T-helper 17 cell (primary cell): ENCODE data around the gene MATK. TPM values are rescaled to one million over a fixed set of nuclear protein-coding genes. Genes with fewer than 3 reads are reported as not detected.

Experiments
- ATAC-seq: fragments of 150-1000 bp; cut with Tn5 transposase; 2 replicates; pipeline ENCODE4 v1.10.0; 2021; ENCODE audit warnings: mild to moderate bottlenecking, moderate library complexity
- DNase-seq, 3 donors: peaks; one replicate each; pipeline versions ENCODE4 v3.0.0 to v3.0.0-alpha.2; 2020 to 2021
- H3K9me3 ChIP-seq: one replicate; pipeline ENCODE4 v1.7.0; 2013; ENCODE audit warnings: low read length, mild to moderate bottlenecking; ENCODE audit not compliant: control insufficient read depth, poor library complexity, severe bottlenecking
- H3K27ac Mint-ChIP-seq: one replicate; pipeline ENCODE4 v1.8.0; 2022; ENCODE audit warnings: mild to moderate bottlenecking, moderate library complexity, mixed read lengths
- H3K27me3 Mint-ChIP-seq: one replicate; pipeline ENCODE4 v1.8.0; 2022; ENCODE audit warnings: mixed read lengths
- H3K36me3 Mint-ChIP-seq: one replicate; pipeline ENCODE4 v1.8.0; 2022; ENCODE audit warnings: low read depth, mixed read lengths
- H3K4me1 Mint-ChIP-seq: one replicate; pipeline ENCODE4 v1.8.0; 2022; ENCODE audit warnings: mild to moderate bottlenecking, mixed read lengths
- H3K4me3 Mint-ChIP-seq: one replicate; pipeline ENCODE4 v1.8.0; 2022; ENCODE audit warnings: mild to moderate bottlenecking, moderate library complexity, mixed read lengths
- total RNA-seq, 4 donors: library from RNA in 2 of 4; stranded (reverse) in 2 of 4; gene quantifications; one replicate each; pipeline ENCODE4 v1.2.3 and lab custom pipeline; 2022 to 2026

MATK gene
- total RNA-seq, 2 donors from 2014 or later = 10.0 to 13.3 TPM

DNA sequence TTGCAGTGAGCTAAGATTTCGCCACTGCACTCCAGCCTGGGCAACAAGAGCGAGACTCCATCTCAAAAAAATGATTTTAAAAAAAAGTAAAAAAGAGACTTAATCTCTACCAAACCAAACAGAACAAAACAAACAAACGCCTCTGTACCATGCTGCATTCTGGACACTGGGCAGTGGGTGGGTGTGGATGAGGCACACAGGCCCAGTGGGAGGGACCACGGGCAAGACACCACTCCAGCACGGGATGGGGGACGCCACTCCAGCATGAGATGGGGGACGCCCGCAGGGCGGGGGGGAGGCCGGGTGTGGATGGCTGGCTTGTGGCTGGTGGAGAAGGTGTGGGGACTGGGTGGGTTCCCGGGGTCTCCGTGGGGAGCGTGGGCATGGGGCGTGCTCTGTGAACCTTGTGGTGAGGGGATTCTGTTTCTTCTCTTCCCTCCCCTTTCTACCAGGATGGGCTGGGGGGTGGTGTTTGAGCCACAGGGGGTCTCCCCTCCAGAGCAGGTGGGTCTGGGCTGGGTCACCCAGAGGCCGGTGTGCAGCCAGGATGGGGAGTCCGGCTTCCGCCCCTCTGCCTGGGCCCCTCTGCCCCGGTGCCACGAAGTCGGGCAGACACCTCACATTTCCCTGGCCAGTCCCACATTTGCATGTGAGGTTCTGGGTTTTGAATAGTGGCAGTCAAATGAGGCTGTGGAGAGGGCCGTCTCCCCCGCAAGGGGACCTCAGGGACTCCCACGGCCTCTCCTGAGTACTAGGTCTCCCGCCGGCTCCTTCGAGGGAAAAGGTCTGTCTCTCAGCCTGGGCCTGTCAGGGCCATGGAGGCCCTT, 23.9 kb upstream of the MATK start:
- ATAC-seq = no peak
- H3K4me1 Mint-ChIP-seq = peaks cover 22% of the 10 kb centered on the region
- no peak overlapping the region for H3K27ac Mint-ChIP-seq
- no peaks in the 10 kb centered on the region for H3K36me3 Mint-ChIP-seq
- H3K9me3 ChIP-seq = no peaks in the 10 kb centered on the region
- H3K27me3 Mint-ChIP-seq = no peaks in the 10 kb centered on the region
- no peak overlapping the region for H3K4me3 Mint-ChIP-seq
- DNase-seq = no peak

DNA sequence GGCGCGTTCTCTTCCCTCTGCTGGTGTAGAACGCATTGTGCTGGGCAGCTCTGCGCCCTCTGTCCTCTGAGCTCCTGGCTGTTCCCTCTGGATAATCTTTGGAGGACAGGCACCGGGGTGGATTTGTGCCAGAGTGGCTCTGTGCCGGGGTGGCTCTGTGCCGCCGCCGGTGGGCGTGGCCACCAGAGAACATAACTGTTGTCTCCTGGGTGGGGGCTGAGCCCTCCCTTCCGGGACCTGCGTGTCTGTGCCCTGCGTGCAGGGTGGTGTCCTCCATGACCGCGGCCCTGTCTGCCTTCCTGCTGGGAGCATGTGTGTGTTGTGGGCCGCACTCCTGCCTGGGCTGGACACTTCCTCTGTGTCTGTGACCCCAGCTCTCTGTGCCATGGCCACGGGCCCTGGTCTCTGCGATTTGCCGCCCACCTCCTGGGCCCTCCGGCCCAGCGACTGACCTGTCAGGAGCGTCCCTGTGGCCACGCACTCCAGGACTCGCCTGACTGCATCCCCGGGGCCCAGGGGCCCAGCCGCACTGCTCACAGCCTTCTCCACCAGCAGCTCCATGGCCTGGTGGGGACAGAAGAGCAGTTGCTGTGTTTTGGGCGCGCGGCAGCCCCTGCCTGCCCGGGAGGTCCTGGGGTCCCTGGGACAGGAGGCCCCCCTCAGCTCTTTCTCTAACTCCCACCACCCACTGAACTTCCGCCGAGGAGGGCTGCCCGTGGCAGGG, 22.4 kb upstream of the MATK start:
- no peaks in the 10 kb centered on the region for H3K9me3 ChIP-seq
- Mint-ChIP-seq H3K27ac (no peak overlapping the region), H3K4me3 (no peak overlapping the region), H3K4me1 (peaks cover 15% of the 10 kb centered on the region), H3K27me3 (no peaks in the 10 kb centered on the region), H3K36me3 (no peaks in the 10 kb centered on the region)
- ATAC-seq = no peak
- no peak for DNase-seq

DNA sequence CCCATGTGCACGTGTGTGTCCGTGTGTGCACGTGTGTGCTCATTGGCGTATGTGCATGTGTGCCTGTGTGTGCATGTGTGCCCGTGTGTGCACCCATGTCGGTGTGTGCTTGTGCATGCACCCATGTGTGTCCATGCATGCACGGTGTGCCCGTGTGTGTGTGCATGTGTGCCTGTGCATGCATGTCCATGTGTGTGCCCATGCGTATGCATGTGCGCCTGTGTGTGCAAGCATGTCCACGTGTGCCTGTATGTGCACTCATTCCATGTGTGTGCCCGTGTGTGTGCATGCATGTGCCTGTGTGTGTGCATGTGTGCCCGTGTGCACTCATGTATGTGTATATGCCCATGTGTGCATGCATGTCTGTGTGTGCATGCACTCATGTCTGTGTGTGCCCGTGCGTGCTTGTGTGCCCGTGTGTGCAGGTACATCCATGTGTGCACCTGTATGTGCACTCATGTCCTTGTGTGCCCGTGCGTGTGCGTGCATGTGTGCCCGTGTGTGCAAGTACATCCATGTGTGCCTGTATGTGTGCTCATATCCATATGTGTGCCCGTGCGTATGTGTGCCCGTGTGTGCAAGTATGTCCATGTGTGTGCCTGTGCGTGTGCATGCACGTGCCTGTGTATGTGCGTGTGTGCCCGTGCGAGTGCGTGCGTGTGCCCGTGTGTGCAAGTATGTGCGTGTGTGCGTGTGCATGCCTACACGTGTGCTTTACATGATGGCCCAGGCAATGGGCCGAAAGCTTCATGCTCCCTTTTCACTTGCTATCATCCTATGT, 21.6 kb upstream of the MATK start:
- Mint-ChIP-seq H3K4me3 (no peak overlapping the region), H3K36me3 (no peaks in the 10 kb centered on the region), H3K27me3 (no peaks in the 10 kb centered on the region), H3K27ac (no peak overlapping the region), H3K4me1 (peaks cover 10% of the 10 kb centered on the region)
- ATAC-seq (no peak), DNase-seq (no peak)
- no peaks in the 10 kb centered on the region for H3K9me3 ChIP-seq

DNA sequence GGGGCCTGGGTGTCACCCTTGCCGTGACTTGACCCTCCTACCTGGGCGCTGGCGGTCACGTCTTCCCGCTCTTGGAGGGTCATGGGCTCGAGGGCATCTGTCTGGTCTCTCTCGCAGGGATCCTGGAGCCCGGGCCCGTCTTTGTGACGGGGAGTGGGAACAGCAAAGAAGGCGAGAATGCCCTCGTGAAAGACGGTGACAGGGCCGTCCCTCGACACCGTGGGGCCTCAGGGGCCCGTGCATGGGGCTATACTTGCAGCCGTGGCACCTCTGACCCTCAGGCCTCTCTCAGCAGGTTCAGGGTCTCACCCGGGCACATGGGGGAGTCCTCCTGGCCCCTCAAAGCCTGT, 20.9 kb upstream of the MATK start:
- Mint-ChIP-seq H3K27me3 (no peaks in the 10 kb centered on the region), H3K36me3 (no peaks in the 10 kb centered on the region), H3K4me1 (peaks cover 4% of the 10 kb centered on the region), H3K27ac (no peak overlapping the region), H3K4me3 (no peak overlapping the region)
- no peak for ATAC-seq
- no peak for DNase-seq
- H3K9me3 ChIP-seq = no peaks in the 10 kb centered on the region

DNA sequence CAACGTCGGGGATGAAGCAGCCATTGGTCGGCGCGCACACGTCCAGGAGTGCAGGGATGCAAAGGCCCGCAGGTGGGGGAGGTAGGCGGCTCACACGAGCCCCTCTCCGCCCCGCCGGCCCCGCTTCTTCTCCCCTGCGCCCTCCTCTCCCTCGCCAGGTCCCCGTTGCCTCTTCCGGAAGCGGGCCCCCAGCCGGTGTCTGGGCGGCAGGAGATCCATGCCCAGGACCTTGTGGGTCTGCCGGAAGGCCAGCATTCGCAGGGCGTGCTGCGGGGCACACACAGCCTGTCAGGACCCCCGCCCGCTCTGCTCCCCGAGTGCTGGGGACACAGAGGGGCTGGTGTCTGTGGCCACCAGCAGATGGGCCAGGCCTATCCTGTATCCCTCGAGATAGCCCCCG, 19.7 kb upstream of the MATK start:
- Mint-ChIP-seq H3K27me3 (no peaks in the 10 kb centered on the region), H3K4me1 (peaks cover 9% of the 10 kb centered on the region), H3K27ac (no peak overlapping the region), H3K4me3 (no peak overlapping the region), H3K36me3 (no peaks in the 10 kb centered on the region)
- ATAC-seq = no peak
- no peak for DNase-seq
- no peaks in the 10 kb centered on the region for H3K9me3 ChIP-seq

DNA sequence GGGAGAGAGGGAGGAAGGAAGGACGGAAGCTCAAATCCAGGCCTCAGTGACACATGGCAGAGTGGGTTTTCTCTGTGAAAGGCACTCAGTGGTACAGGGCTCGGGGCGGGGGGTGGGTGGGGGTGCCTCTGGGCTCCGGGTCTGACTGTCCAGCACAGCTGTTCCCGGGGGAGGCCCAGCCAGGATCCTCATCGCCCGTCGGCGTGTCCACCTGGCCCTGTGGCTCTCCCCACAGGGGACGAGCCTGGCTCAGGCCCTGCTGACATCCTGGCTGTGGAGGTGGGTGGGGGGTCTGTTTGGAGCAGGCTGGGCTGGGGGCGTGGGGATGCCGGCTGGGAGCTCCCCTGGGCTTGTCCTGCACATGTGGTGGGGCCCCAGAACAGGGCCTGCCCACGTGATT, 18.2 kb upstream of the MATK start:
- peaks cover 11% of the 10 kb centered on the region for H3K4me1 Mint-ChIP-seq
- H3K27me3 Mint-ChIP-seq = no peaks in the 10 kb centered on the region
- H3K9me3 ChIP-seq = no peaks in the 10 kb centered on the region
- no peaks in the 10 kb centered on the region for H3K36me3 Mint-ChIP-seq
- no peak for DNase-seq
- H3K4me3 Mint-ChIP-seq = no peak overlapping the region
- ATAC-seq = no peak
- no peak overlapping the region for H3K27ac Mint-ChIP-seq

DNA sequence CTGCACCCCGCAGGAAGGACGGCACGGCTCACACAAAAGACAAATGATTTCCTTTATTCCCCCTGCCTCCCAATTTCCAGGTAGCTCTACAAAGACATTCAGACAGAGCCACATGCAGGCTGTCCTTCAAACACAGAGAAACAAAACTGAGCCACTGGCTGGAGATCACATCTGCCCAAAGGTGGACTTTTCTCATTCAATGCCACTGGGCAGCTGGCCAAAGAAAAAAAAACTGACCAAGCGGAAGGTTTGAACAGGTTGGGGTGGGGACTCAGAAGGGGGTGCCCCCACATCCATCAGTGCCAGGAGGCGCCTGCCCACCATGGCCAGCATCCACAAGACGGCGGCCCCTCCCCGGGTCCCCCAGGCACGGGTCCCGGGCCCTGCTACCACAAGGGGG, 17.8 kb upstream of the MATK start:
- Mint-ChIP-seq H3K27ac (peak overlapping the region; percentile 39), H3K27me3 (no peaks in the 10 kb centered on the region), H3K4me3 (no peak overlapping the region), H3K4me1 (peaks cover 14% of the 10 kb centered on the region), H3K36me3 (no peaks in the 10 kb centered on the region)
- DNase-seq (no peak), ATAC-seq (no peak)
- H3K9me3 ChIP-seq = no peaks in the 10 kb centered on the region

DNA sequence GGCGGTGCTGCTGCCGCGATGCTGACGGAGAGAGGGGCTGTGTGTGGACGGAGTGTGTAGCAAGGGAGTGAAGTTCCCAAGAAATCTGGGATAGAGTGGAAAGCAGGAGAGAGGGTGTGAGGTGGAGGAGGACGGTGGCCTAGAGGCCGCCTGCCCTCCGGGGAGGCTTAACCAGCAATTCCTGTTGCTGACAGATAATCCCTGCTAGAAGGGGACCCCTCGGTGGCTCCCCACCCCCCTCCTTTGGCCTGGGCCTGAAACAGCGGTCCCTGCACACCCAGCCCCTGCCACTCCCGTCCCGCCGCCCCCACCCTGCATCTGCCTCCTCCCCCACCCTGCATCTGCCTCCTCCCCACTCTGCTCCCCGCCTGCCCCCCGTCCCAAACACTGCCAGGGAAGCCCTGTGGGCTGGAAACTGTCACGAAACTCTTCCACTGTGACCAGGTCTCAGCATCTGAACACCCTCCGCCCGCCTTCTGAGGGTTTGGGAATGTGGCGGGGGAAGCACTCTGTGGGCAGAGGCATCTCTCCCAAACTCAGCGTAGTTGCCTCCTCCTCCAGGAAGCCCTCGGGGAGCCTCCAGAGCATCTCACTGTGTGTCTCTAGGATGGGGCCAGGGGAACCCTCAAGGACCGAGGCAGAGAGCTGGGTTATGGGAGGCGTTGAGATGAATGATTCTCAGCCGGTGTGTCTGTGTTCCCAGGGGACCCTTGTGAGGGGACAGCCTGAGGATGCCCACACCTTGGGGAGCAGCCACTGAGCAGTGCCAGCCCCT, 17.1 kb upstream of the MATK start:
- peak overlapping the region; percentile 39 for H3K27ac Mint-ChIP-seq
- peaks cover 16% of the 10 kb centered on the region for H3K4me1 Mint-ChIP-seq
- ATAC-seq (no peak), DNase-seq (no peak)
- H3K27me3 Mint-ChIP-seq = no peaks in the 10 kb centered on the region
- H3K36me3 Mint-ChIP-seq = no peaks in the 10 kb centered on the region
- H3K4me3 Mint-ChIP-seq = no peak overlapping the region
- H3K9me3 ChIP-seq = no peaks in the 10 kb centered on the region

DNA sequence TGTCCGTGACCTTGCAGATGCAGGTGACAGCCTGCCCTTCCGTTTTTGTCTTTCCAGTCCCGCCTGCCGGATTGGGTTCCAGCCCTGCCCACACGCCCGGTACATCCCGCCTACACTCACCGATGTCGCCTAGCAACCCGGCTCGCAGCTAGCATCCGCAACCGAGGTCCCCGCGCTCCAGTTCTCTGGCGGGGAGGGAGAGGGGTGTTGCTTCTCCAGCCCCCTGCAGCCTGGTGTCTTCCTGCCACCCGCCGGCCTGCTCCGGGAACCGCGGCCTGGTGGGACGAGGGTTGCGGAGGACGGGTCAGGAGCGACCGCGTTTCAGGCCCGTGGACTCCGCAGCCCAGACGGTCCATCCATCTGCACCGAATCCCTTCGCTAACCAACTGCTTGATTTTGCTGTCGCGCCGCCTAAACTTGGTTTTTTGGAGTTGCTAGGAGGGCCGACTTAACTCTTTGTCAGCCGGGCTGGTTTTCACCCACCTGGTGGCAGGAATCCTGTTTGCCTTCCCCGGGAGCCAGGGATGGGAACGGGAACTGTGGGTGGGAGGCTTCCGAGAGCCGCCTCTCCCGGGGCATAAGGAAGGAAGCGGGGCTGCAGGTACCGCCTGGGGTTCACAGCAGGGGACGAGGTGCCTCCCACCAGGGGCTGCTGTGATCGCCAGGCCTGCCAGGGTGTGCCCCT, 15.4 kb upstream of the MATK start:
- peaks cover 2% of the 10 kb centered on the region for H3K36me3 Mint-ChIP-seq
- ATAC-seq = peak; percentile 79
- H3K9me3 ChIP-seq = peaks cover 2% of the 10 kb centered on the region
- DNase-seq = peak in 2 of 3 donors; percentile 19 to 37
- H3K4me1 Mint-ChIP-seq = peaks cover 18% of the 10 kb centered on the region
- H3K27ac Mint-ChIP-seq = no peak overlapping the region
- no peaks in the 10 kb centered on the region for H3K27me3 Mint-ChIP-seq
- peak overlapping the region; percentile 82 for H3K4me3 Mint-ChIP-seq

DNA sequence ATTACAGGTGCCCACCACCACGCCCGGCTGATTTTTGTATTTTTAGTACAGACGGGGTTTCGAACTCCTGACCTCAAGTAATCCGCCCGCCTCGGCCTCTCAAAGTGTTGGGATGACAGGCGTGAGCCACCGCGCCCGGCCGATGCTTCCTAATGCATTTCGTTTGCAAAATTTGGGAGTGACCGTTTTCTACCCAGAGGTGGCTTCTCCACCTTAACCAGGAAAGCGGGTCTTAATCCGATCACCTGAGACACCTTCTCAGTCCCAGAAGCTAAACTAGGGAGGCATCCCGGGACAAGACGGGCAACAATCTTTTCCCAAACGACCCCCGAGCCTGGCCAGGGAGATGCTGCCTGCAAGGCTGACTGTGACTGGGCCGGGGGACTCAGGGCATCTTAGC, 14.8 kb upstream of the MATK start:
- H3K36me3 Mint-ChIP-seq = peaks cover 2% of the 10 kb centered on the region
- no peak for DNase-seq
- H3K4me3 Mint-ChIP-seq = peak overlapping the region; percentile 82
- H3K4me1 Mint-ChIP-seq = peaks cover 17% of the 10 kb centered on the region
- H3K27ac Mint-ChIP-seq = no peak overlapping the region
- H3K9me3 ChIP-seq = peaks cover 2% of the 10 kb centered on the region
- no peaks in the 10 kb centered on the region for H3K27me3 Mint-ChIP-seq
- ATAC-seq = no peak

DNA sequence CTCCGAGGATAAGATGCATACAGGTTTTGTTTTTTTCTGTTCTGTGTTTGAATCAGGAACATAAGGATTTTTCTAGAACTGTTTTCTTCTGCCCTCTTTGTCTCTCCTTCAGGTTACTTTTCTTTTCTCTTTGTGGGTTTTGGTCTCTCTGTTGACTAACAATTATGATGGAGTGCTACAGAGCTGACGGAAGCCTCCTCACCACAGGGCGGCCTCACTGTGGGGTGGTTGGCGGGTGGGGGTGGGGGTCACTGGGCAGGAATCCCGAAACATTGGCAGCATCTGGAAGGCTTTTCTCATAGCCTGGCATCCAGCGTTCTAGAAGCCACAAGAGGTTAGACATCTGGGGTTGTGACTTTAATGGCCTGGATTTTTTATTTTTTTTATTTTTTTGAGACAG, 12.0 kb upstream of the MATK start:
- ATAC-seq = peak; percentile 86

DNA sequence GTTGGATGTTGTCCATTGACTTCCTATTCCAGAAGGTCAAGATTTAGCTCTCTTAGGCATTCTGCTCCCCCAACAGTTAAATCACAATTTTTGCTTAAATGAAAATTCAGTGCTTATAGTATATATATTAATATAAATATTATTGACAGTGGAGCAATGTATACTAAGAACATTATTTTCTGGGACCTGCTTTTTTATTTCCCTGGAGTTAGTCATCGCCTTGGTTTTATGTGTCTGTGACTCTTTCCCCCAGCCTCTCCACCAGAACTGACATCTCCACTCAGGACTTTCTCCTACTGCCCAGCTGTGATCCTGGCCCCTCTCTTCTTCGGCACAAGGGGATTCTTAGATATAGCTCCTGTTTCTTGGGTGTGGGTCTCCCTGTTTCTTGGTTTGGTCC, 10.2 kb upstream of the MATK start:
- H3K9me3 ChIP-seq = peaks cover 2% of the 10 kb centered on the region
- H3K36me3 Mint-ChIP-seq = peaks cover 4% of the 10 kb centered on the region

More for the DNA sequence above, 12.0 kb upstream of the MATK start:
- H3K27me3 Mint-ChIP-seq = no peaks in the 10 kb centered on the region
- H3K4me3 Mint-ChIP-seq = no peak overlapping the region
- H3K36me3 Mint-ChIP-seq = peaks cover 2% of the 10 kb centered on the region
- H3K9me3 ChIP-seq = peaks cover 2% of the 10 kb centered on the region
- peak overlapping the region; percentile 3 for H3K27ac Mint-ChIP-seq
- peaks cover 15% of the 10 kb centered on the region for H3K4me1 Mint-ChIP-seq
- no peak for DNase-seq

More for the DNA sequence above, 10.2 kb upstream of the MATK start:
- Mint-ChIP-seq H3K27ac (no peak overlapping the region), H3K27me3 (no peaks in the 10 kb centered on the region), H3K4me1 (peaks cover 15% of the 10 kb centered on the region), H3K4me3 (no peak overlapping the region)
- no peak for ATAC-seq
- DNase-seq = no peak
